ENCODE measurements around the gene PTGES3L. TPM values are rescaled to one million over a fixed set of nuclear protein-coding genes. Genes with fewer than 3 reads are reported as not detected.

The PTGES3L gene
- polyA plus RNA-seq, 1 donor: 3.4 TPM

- WGBS (ENCODE audit: insufficient coverage, low lambda C conversion rate): 0% methylated on average over 1 of the region's 3 CpGs
- DNase-seq: peak in 1 of 2 donors; percentile 62
- Histone ChIP-seq H3K27ac (ENCODE audit: low read length) (peak overlapping the region; percentile 87), H3K9me3 (ENCODE audit: control insufficient read depth, low read depth, low read length) (no peaks in the 10 kb centered on the region), H3K4me1 (ENCODE audit: control insufficient read depth, insufficient read depth, low read length) (peaks cover 52% of the 10 kb centered on the region), H3K4me3 (ENCODE audit: low read length) (no peak overlapping the region), H3K36me3 (ENCODE audit: control insufficient read depth, insufficient read depth, low read length) (no peaks in the 10 kb centered on the region), H3K27me3 (ENCODE audit: control insufficient read depth, insufficient read depth, low read length) (no peaks in the 10 kb centered on the region)
These were observed 60.9 kb downstream of the PTGES3L start for GRCh38 chr17:42918902-42919521.

Other genes starting within 250 kb of the PTGES3L start
- gene EZH1, start 235.0 kb downstream of the PTGES3L start, polyA plus RNA-seq: 37.6 TPM
- gene RAMP2, start 218.9 kb downstream of the PTGES3L start, polyA plus RNA-seq: 45.9 TPM
- 78.1 TPM for gene VPS25, start 206.6 kb downstream of the PTGES3L start, polyA plus RNA-seq
- gene WNK4, start 199.5 kb downstream of the PTGES3L start, polyA plus RNA-seq: 16.9 TPM
- gene COA3, start 181.4 kb downstream of the PTGES3L start, polyA plus RNA-seq: 107 TPM
- gene CNTD1, start 181.2 kb downstream of the PTGES3L start, polyA plus RNA-seq: 3.0 TPM
- gene BECN1, start 155.8 kb downstream of the PTGES3L start, polyA plus RNA-seq: 77.9 TPM
- gene PSME3, start 146.7 kb downstream of the PTGES3L start, polyA plus RNA-seq: 71.4 TPM
- gene AOC2, start 135.5 kb downstream of the PTGES3L start, polyA plus RNA-seq: 1.2 TPM
- 14.8 TPM for gene AOC3, start 128.9 kb downstream of the PTGES3L start, polyA plus RNA-seq
- 1.5 TPM for gene G6PC1, start 79.3 kb downstream of the PTGES3L start, polyA plus RNA-seq
- gene AARSD1, start 15.6 kb downstream of the PTGES3L start, polyA plus RNA-seq: 59.4 TPM
- gene RUNDC1, start 485 bp upstream of the PTGES3L start, polyA plus RNA-seq: 14.2 TPM
- gene RPL27, start 18.3 kb upstream of the PTGES3L start, polyA plus RNA-seq: 2,151 TPM
- 45.7 TPM for gene IFI35, start 26.7 kb upstream of the PTGES3L start, polyA plus RNA-seq
- gene VAT1, start 42.3 kb upstream of the PTGES3L start, polyA plus RNA-seq: 148 TPM
- 1.8 TPM for gene RND2, start 45.2 kb upstream of the PTGES3L start, polyA plus RNA-seq
- 10.4 TPM for gene BRCA1, start 145.3 kb upstream of the PTGES3L start, polyA plus RNA-seq
- gene NBR1, start 191.1 kb upstream of the PTGES3L start, polyA plus RNA-seq: 120 TPM
- 49.0 TPM for gene TMEM106A, start 231.8 kb upstream of the PTGES3L start, polyA plus RNA-seq
- 47.1 TPM for gene CCDC200, start 248.5 kb upstream of the PTGES3L start, polyA plus RNA-seq

Data from large intestine (tissue), 3 donors.